Measurements from ENCODE around the gene FXR2.
"Not testable (repeated sequence)": the region's sequence is repeated elsewhere in the genome, so short reads cannot be mapped to it uniquely, and the experiment has no call there.

FXR2 gene

GRCh38 chr17:7651665-7652387 lies 37.1 kb upstream of the FXR2 start:
- TF ChIP-seq CTCF (IDR thresholded peaks at IDR 0.05; ENCODE audit: low read depth, low read length, missing control alignments), result no peak
- no peak for DNase-seq (ENCODE audit: low read depth)
- no peak overlapping the region for H3K4me3 ChIP-seq (ENCODE audit: low read depth, low read length)

GRCh38 chr17:7651097-7651664 lies 36.5 kb upstream of the FXR2 start:
- DNase-seq (ENCODE audit: low read depth), result no peak
- TF ChIP-seq CTCF (IDR thresholded peaks at IDR 0.05; ENCODE audit: low read depth, low read length, missing control alignments), result no peak
- H3K4me3 ChIP-seq (ENCODE audit: low read depth, low read length), result peak overlapping the region; percentile 29; the same call in 1 of the 2 replicates

GRCh38 chr17:7650509-7651096 lies 35.9 kb upstream of the FXR2 start, which contains the start of gene ATP1B2:
TSS of gene ATP1B2 (plus strand) at chr17:7650926. CDS start at chr17:7651519, 593 bp downstream.
- peak within 1 kb of the TSS; percentile 29; the same call in 1 of the 2 replicates for H3K4me3 ChIP-seq (ENCODE audit: low read depth, low read length)

GRCh38 chr17:7647018-7647417 lies 32.3 kb upstream of the FXR2 start:
- DNase-seq (ENCODE audit: low read depth), result no peak
- no peak overlapping the region for H3K4me3 ChIP-seq (ENCODE audit: low read depth, low read length)
- TF ChIP-seq CTCF (IDR thresholded peaks at IDR 0.05; ENCODE audit: low read depth, low read length, missing control alignments), result no peak

More at GRCh38 chr17:7650509-7651096, 35.9 kb upstream of the FXR2 start, which contains the start of gene ATP1B2:
- no peak for DNase-seq (ENCODE audit: low read depth)
- no peak for TF ChIP-seq CTCF (IDR thresholded peaks at IDR 0.05; ENCODE audit: low read depth, low read length, missing control alignments)

- TF ChIP-seq CTCF (IDR thresholded peaks at IDR 0.05; ENCODE audit: low read depth, low read length, missing control alignments), result no peak
- DNase-seq (ENCODE audit: low read depth), result no peak
- H3K4me3 ChIP-seq (ENCODE audit: low read depth, low read length), result no peak overlapping the region
These were observed 31.8 kb upstream of the FXR2 start for GRCh38 chr17:7646457-7646856.

GRCh38 chr17:7644775-7645174 lies 30.1 kb upstream of the FXR2 start:
- no peak for TF ChIP-seq CTCF (IDR thresholded peaks at IDR 0.05; ENCODE audit: low read depth, low read length, missing control alignments)
- DNase-seq (ENCODE audit: low read depth), result no peak

GRCh38 chr17:7641635-7642034 lies 26.9 kb upstream of the FXR2 start:
- H3K4me3 ChIP-seq (ENCODE audit: low read depth, low read length); DNase-seq (ENCODE audit: low read depth): not testable (repeated sequence)

More at GRCh38 chr17:7644775-7645174, 30.1 kb upstream of the FXR2 start:
- H3K4me3 ChIP-seq (ENCODE audit: low read depth, low read length), result no peak overlapping the region
